Transverse colon (tissue), 4 donors: ENCODE measurements around the gene SHH. TPM values are rescaled to one million over a fixed set of nuclear protein-coding genes. Genes with fewer than 3 reads are reported as not detected.

Source experiments
- DNase-seq: peaks from one replicate; pipeline ENCODE4 v3.0.0-alpha.2; 2019
- H3K27ac ChIP-seq, 4 donors: fragments of 200-600 bp; sonication (generic); 2 replicates each; pipeline ENCODE4 v1.5.1; 2016 to 2018; ENCODE audit warnings: inconsistent platforms in 4 of 4
- H3K27me3 ChIP-seq: fragments of 200-600 bp; sonication (generic); 2 replicates; pipeline ENCODE4 v1.5.1; 2017; ENCODE audit warnings: inconsistent platforms
- H3K36me3 ChIP-seq, 4 donors: fragments of 200-600 bp; sonication (generic); 2 replicates each; pipeline ENCODE4 v1.5.1; 2017 to 2019; ENCODE audit warnings: inconsistent platforms in 4 of 4
- H3K4me1 ChIP-seq, 4 donors: fragments of 200-600 bp; sonication (generic); 2 replicates each; pipeline ENCODE4 v1.5.1; 2017 to 2020; ENCODE audit warnings: inconsistent platforms in 4 of 4
- H3K4me3 ChIP-seq, 4 donors: fragments of 200-600 bp; sonication (generic); 1 replicate in 1 of 4; 2 replicates in 3 of 4; pipeline versions ENCODE4 v1.5.1 to v1.6.1; 2017 to 2019; ENCODE audit warnings: inconsistent platforms in 4 of 4
- H3K9me3 ChIP-seq, 2 donors: fragments of 200-600 bp; sonication (generic); 2 replicates each; pipeline ENCODE4 v1.5.1; 2017 to 2019; ENCODE audit warnings: inconsistent platforms in 2 of 2
- CTCF ChIP-seq, 5 experiments: fragments of 200-600 bp in 3 of 5; fragments of 450-650 bp in 2 of 5; sonication (generic) in 3 of 5; IDR thresholded peaks; 1 replicate in 2 of 5; 2 replicates in 3 of 5; pipeline ENCODE4 v1.5.1; 2016 to 2017; ENCODE audit warnings: antibody characterized with exemption in 5 of 5, inconsistent platforms in 3 of 5, mild to moderate bottlenecking in 2 of 5, moderate library complexity in 1 of 5
- EP300 ChIP-seq: sonication (generic); formaldehyde crosslinking; IDR thresholded peaks from one replicate; pipeline ENCODE4 v1.6.1; 2017; ENCODE audit warnings: antibody characterized with exemption, low read depth
- POLR2A ChIP-seq: fragments of 450-650 bp; IDR thresholded peaks from one replicate; pipeline ENCODE4 v1.6.1; 2016; ENCODE audit warnings: antibody characterized with exemption, mild to moderate bottlenecking, moderate library complexity
- POLR2AphosphoS5 ChIP-seq, 3 donors: sonication (generic); formaldehyde crosslinking; IDR thresholded peaks; one replicate each; pipeline ENCODE4 v1.6.1; 2016; ENCODE audit warnings: antibody characterized with exemption in 3 of 3
- WGBS, 2 donors: methylation state at CpG; one replicate each; pipeline ENCODE4 v1.1.5; 2018; ENCODE audit warnings: low coverage in 1 of 2; 5-methylcytosine and 5-hydroxymethylcytosine counted together
- in situ Hi-C, 4 donors: fragments of 200-750 bp; cut with MboI; loops; one replicate each; pipeline versions ENCODE4 v1.15.0 to v1.15.1; 2017; ENCODE audit warnings: low sequenced_read_pairs in 3 of 4, low pct_ligation_motif_present in 1 of 4, low pct_unique_long_range_greater_than_20kb in 1 of 4
- intact Hi-C: fragments of 100-400 bp; cut with DNase I; formaldehyde crosslinking; loops from one replicate; pipeline ENCODE4 v1.15.1; 2023; ENCODE audit warnings: low total_unique reads
- total RNA-seq, 4 donors: library from RNA; depleted of rRNA; stranded (reverse); fragments of >200 nt; gene quantifications; one replicate each; pipeline ENCODE4 v1.1.0, GENCODE V29; 2016

SHH gene
- total RNA-seq, 4 donors from 2014 or later: 0.40 to 3.7 (median 2.0) TPM

DNA sequence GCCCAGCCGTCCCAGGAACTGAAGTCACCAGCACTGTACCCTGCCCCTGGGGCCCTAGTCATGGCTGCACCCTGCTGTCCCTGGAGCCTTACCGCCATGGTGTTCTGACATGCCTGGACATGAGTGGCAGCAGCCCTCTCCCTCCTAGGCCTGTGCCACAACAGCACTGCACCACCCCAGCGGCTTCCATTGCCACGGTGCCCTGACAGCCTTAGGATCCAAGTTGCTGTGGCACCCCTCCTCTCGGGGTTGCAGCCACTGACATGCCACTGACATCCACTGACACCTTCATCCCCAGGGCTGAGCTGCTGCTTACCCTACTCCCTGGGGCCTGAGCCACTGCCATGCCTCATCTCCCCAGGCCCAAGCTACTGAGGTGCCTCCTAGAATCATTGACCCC is 39.6 kb upstream of the SHH start:
- in situ Hi-C loops: no loop called here
- Histone ChIP-seq H3K36me3 (no peaks in the 10 kb centered on the region), H3K27ac (no peak overlapping the region), H3K9me3 (no peaks in the 10 kb centered on the region), H3K4me1 (peaks cover 0 to 8% (median 0%) of the 10 kb centered on the region in 4 donors), H3K27me3 (no peaks in the 10 kb centered on the region), H3K4me3 (no peak overlapping the region)
- no peak for DNase-seq
- 80% methylated on average over 5 of the region's 5 CpGs; no CpG with 5 or more reads in 1 of the 2 donors for WGBS, 2 donors
- TF ChIP-seq POLR2A (no peak), POLR2AphosphoS5 (IDR thresholded peaks at IDR 0.05) (no peak), EP300 (no peak), CTCF (IDR thresholded peaks at IDR 0.05) (no peak)
- intact Hi-C loops: no loop called here

- H3K4me1 ChIP-seq: peaks cover 0 to 8% (median 0%) of the 10 kb centered on the region in 4 donors
- intact Hi-C loops (no loop called here), in situ Hi-C loops (no loop called here)
- 58 to 66% methylated on average over 4 to 22 of the region's 22 CpGs for WGBS, 2 donors
- H3K36me3 ChIP-seq: no peaks in the 10 kb centered on the region
- H3K9me3 ChIP-seq: no peaks in the 10 kb centered on the region
- no peak overlapping the region for H3K27ac ChIP-seq
- H3K4me3 ChIP-seq: no peak overlapping the region
- DNase-seq: no peak
- TF ChIP-seq POLR2AphosphoS5 (IDR thresholded peaks at IDR 0.05) (no peak), POLR2A (no peak), CTCF (IDR thresholded peaks at IDR 0.05) (no peak), EP300 (no peak)
- H3K27me3 ChIP-seq: no peaks in the 10 kb centered on the region
These were observed 38.8 kb upstream of the SHH start for GRCh38 chr7:155850766-155851678.

DNA sequence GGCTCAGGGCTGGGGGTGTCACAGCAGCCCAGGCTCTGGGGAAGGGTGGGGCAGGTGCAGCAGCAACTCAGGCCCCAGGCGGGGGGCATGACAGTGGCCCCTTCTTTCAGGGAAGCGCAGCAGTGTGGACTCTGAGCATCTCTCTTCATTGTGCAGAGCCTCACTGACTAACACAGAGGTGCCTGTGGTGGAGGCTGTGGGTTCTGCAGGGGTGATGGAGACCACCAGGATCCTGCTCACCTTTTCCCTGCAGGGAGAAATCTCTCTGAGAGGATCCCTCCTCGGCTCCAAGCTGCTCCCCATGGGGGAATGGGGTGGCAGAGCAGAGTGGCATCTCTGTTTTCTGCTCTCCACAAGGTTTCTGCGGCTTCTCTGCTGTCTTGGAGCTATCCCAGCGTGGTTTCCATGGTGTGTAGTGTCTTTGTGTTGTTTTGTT is 37.8 kb upstream of the SHH start:
- Histone ChIP-seq H3K27me3 (no peaks in the 10 kb centered on the region), H3K27ac (peak overlapping the region in 2 of 4 donors; percentile 36 to 67), H3K4me3 (no peak overlapping the region), H3K9me3 (no peaks in the 10 kb centered on the region), H3K4me1 (peaks cover 0 to 8% (median 0%) of the 10 kb centered on the region in 4 donors), H3K36me3 (no peaks in the 10 kb centered on the region)
- in situ Hi-C loops (no loop called here), intact Hi-C loops (no loop called here)
- DNase-seq: no peak
- WGBS, 2 donors: 74% methylated on average over 5 of the region's 5 CpGs; no CpG with 5 or more reads in 1 of the 2 donors
- no peak for TF ChIP-seq CTCF (IDR thresholded peaks at IDR 0.05)
- no peak for TF ChIP-seq POLR2A
- TF ChIP-seq EP300: no peak
- no peak for TF ChIP-seq POLR2AphosphoS5 (IDR thresholded peaks at IDR 0.05)

- H3K4me1 ChIP-seq: peaks cover 0 to 14% (median 3%) of the 10 kb centered on the region in 4 donors
- H3K27me3 ChIP-seq: no peaks in the 10 kb centered on the region
- TF ChIP-seq CTCF (IDR thresholded peaks at IDR 0.05) (no peak), POLR2AphosphoS5 (IDR thresholded peaks at IDR 0.05) (peak; percentile 27 to 67 (median 52))
- H3K36me3 ChIP-seq: no peaks in the 10 kb centered on the region
- H3K27ac ChIP-seq: peak overlapping the region in 2 of 4 donors; percentile 36 to 67
- DNase-seq: peak; percentile 32
- H3K4me3 ChIP-seq: no peak overlapping the region
- intact Hi-C loops (no loop called here), in situ Hi-C loops (no loop called here)
- WGBS, 2 donors: 38% methylated on average over 18 of the region's 18 CpGs; no CpG with 5 or more reads in 1 of the 2 donors
- H3K9me3 ChIP-seq: no peaks in the 10 kb centered on the region
These were observed 36.7 kb upstream of the SHH start for GRCh38 chr7:155848691-155849669.
